Transverse colon (tissue), 4 donors: Measurements from ENCODE around the gene TST. TPM values are rescaled to one million over a fixed set of nuclear protein-coding genes. Genes with fewer than 3 reads are reported as not detected.

Experiments
- DNase-seq: peaks from one replicate; pipeline ENCODE4 v3.0.0-alpha.2; 2019
- H3K27ac ChIP-seq, 4 donors: fragments of 200-600 bp; sonication (generic); 2 replicates each; pipeline ENCODE4 v1.5.1; 2016 to 2018; ENCODE audit warnings: inconsistent platforms in 4 of 4
- H3K27me3 ChIP-seq: fragments of 200-600 bp; sonication (generic); 2 replicates; pipeline ENCODE4 v1.5.1; 2017; ENCODE audit warnings: inconsistent platforms
- H3K36me3 ChIP-seq, 4 donors: fragments of 200-600 bp; sonication (generic); 2 replicates each; pipeline ENCODE4 v1.5.1; 2017 to 2019; ENCODE audit warnings: inconsistent platforms in 4 of 4
- H3K4me1 ChIP-seq, 4 donors: fragments of 200-600 bp; sonication (generic); 2 replicates each; pipeline ENCODE4 v1.5.1; 2017 to 2020; ENCODE audit warnings: inconsistent platforms in 4 of 4
- H3K4me3 ChIP-seq, 4 donors: fragments of 200-600 bp; sonication (generic); 1 replicate in 1 of 4; 2 replicates in 3 of 4; pipeline versions ENCODE4 v1.5.1 to v1.6.1; 2017 to 2019; ENCODE audit warnings: inconsistent platforms in 4 of 4
- H3K9me3 ChIP-seq, 2 donors: fragments of 200-600 bp; sonication (generic); 2 replicates each; pipeline ENCODE4 v1.5.1; 2017 to 2019; ENCODE audit warnings: inconsistent platforms in 2 of 2
- CTCF ChIP-seq, 5 experiments: fragments of 200-600 bp in 3 of 5; fragments of 450-650 bp in 2 of 5; sonication (generic) in 3 of 5; IDR thresholded peaks; 1 replicate in 2 of 5; 2 replicates in 3 of 5; pipeline ENCODE4 v1.5.1; 2016 to 2017; ENCODE audit warnings: antibody characterized with exemption in 5 of 5, inconsistent platforms in 3 of 5, mild to moderate bottlenecking in 2 of 5, moderate library complexity in 1 of 5
- EP300 ChIP-seq: sonication (generic); formaldehyde crosslinking; IDR thresholded peaks from one replicate; pipeline ENCODE4 v1.6.1; 2017; ENCODE audit warnings: antibody characterized with exemption, low read depth
- POLR2A ChIP-seq: fragments of 450-650 bp; IDR thresholded peaks from one replicate; pipeline ENCODE4 v1.6.1; 2016; ENCODE audit warnings: antibody characterized with exemption, mild to moderate bottlenecking, moderate library complexity
- POLR2AphosphoS5 ChIP-seq, 3 donors: sonication (generic); formaldehyde crosslinking; IDR thresholded peaks; one replicate each; pipeline ENCODE4 v1.6.1; 2016; ENCODE audit warnings: antibody characterized with exemption in 3 of 3
- WGBS, 2 donors: methylation state at CpG; one replicate each; pipeline ENCODE4 v1.1.5; 2018; ENCODE audit warnings: low coverage in 1 of 2; 5-methylcytosine and 5-hydroxymethylcytosine counted together
- in situ Hi-C, 4 donors: fragments of 200-750 bp; cut with MboI; loops; one replicate each; pipeline versions ENCODE4 v1.15.0 to v1.15.1; 2017; ENCODE audit warnings: low sequenced_read_pairs in 3 of 4, low pct_ligation_motif_present in 1 of 4, low pct_unique_long_range_greater_than_20kb in 1 of 4
- intact Hi-C: fragments of 100-400 bp; cut with DNase I; formaldehyde crosslinking; loops from one replicate; pipeline ENCODE4 v1.15.1; 2023; ENCODE audit warnings: low total_unique reads
- total RNA-seq, 4 donors: library from RNA; depleted of rRNA; stranded (reverse); fragments of >200 nt; gene quantifications; one replicate each; pipeline ENCODE4 v1.1.0, GENCODE V29; 2016

The TST gene
- total RNA-seq, 4 donors from 2014 or later: 246 to 719 (median 557) TPM

GRCh38 chr22:37000676-37001534, 18.3 kb downstream of the TST start:
- no peaks in the 10 kb centered on the region for H3K36me3 ChIP-seq
- 76 to 85% methylated on average over 5 to 11 of the region's 11 CpGs for WGBS, 2 donors

GRCh38 chr22:36999463-36999862, 19.8 kb downstream of the TST start:
- H3K36me3 ChIP-seq: no peaks in the 10 kb centered on the region
- TF ChIP-seq POLR2AphosphoS5 (IDR thresholded peaks at IDR 0.05) (no peak), CTCF (IDR thresholded peaks at IDR 0.05) (no peak), POLR2A (no peak), EP300 (no peak)
- H3K9me3 ChIP-seq: no peaks in the 10 kb centered on the region
- no peaks in the 10 kb centered on the region for H3K27me3 ChIP-seq
- H3K4me3 ChIP-seq: no peak overlapping the region
- WGBS, 2 donors: 76 to 83% methylated on average over 1 to 4 of the region's 4 CpGs
- intact Hi-C loops: no loop called here
- H3K4me1 ChIP-seq: no peaks in the 10 kb centered on the region
- in situ Hi-C loops: loop anchor here in 1 of 4 donors (25.0 kb wide), 1 partner anchor 137 kb away; the partner anchor contains the start of gene NCF4
- no peak for DNase-seq
- no peak overlapping the region for H3K27ac ChIP-seq

More at GRCh38 chr22:37000676-37001534, 18.3 kb downstream of the TST start:
- intact Hi-C loops (no loop called here), in situ Hi-C loops (no loop called here)
- no peaks in the 10 kb centered on the region for H3K9me3 ChIP-seq
- DNase-seq: no peak
- H3K4me3 ChIP-seq: no peak overlapping the region
- H3K4me1 ChIP-seq: no peaks in the 10 kb centered on the region
- TF ChIP-seq CTCF (IDR thresholded peaks at IDR 0.05): no peak
- TF ChIP-seq POLR2AphosphoS5 (IDR thresholded peaks at IDR 0.05): no peak
- TF ChIP-seq EP300: no peak
- TF ChIP-seq POLR2A: no peak
- no peak overlapping the region for H3K27ac ChIP-seq
- no peaks in the 10 kb centered on the region for H3K27me3 ChIP-seq

- 76% methylated on average over 9 of the region's 9 CpGs; no CpG with 5 or more reads in 1 of the 2 donors for WGBS, 2 donors
- Histone ChIP-seq H3K4me1 (no peaks in the 10 kb centered on the region), H3K9me3 (no peaks in the 10 kb centered on the region), H3K36me3 (no peaks in the 10 kb centered on the region), H3K27ac (no peak overlapping the region), H3K4me3 (no peak overlapping the region), H3K27me3 (peaks cover 3% of the 10 kb centered on the region)
- intact Hi-C loops: no loop called here
- TF ChIP-seq POLR2A (no peak), CTCF (IDR thresholded peaks at IDR 0.05) (peak in 1 of 5 experiments; percentile 6)
- in situ Hi-C loops: loop anchor here in 1 of 4 donors (25.0 kb wide), 1 partner anchor 136 kb away; the partner anchor contains the start of gene NCF4
- DNase-seq: peak; percentile 44
Measured at GRCh38 chr22:36998620-36999351, 20.5 kb downstream of the TST start.

- no peaks in the 10 kb centered on the region for H3K9me3 ChIP-seq
- no peak for DNase-seq
- intact Hi-C loops: no loop called here
- peaks cover 12% of the 10 kb centered on the region for H3K27me3 ChIP-seq
- 79% methylated on average over 2 of the region's 2 CpGs; no CpG with 5 or more reads in 1 of the 2 donors for WGBS, 2 donors
- no peaks in the 10 kb centered on the region for H3K36me3 ChIP-seq
- in situ Hi-C loops: loop anchor here in 1 of 4 donors (25.0 kb wide), 1 partner anchor 135 kb away; the partner anchor contains the start of gene NCF4
- no peak overlapping the region for H3K4me3 ChIP-seq
- TF ChIP-seq EP300 (no peak), CTCF (IDR thresholded peaks at IDR 0.05) (no peak), POLR2A (no peak), POLR2AphosphoS5 (IDR thresholded peaks at IDR 0.05) (no peak)
- no peak overlapping the region for H3K27ac ChIP-seq
- H3K4me1 ChIP-seq: no peaks in the 10 kb centered on the region
Measured at GRCh38 chr22:36997746-36998145, 21.5 kb downstream of the TST start.
